B cell (primary cell): ENCODE data around the gene PLCB1. TPM values are rescaled to one million over a fixed set of nuclear protein-coding genes. Genes with fewer than 3 reads are reported as not detected.

Source experiments
- ATAC-seq: fragments of 200-7000 bp; cut with Tn5 transposase; one replicate; pipeline ENCODE4 v1.10.0; 2021; ENCODE audit warnings: low read depth, mild to moderate bottlenecking, moderate number of reproducible peaks, moderate library complexity
- CTCF ChIA-PET: fragments of 350-600 bp; sonication (Branson Sonifier 250); formaldehyde crosslinking; loops from one replicate; lab custom pipeline; 2021; ENCODE audit warnings: antibody characterized with exemption, inconsistent platforms; lab: Charles Lee
- POLR2A ChIA-PET: fragments of 350-600 bp; sonication (Branson Sonifier 250); formaldehyde crosslinking; loops from one replicate; lab custom pipeline; 2021; ENCODE audit warnings: antibody characterized with exemption; lab: Charles Lee
- DNase-seq: peaks from one replicate; pipeline ENCODE4 v3.0.0; 2013
- H2AFZ ChIP-seq: 2 replicates; pipeline ENCODE4 v1.6.1; 2012; ENCODE audit warnings: mild to moderate bottlenecking, low read depth, low read length; ENCODE audit not compliant: insufficient read depth, poor library complexity, severe bottlenecking
- H3K27ac ChIP-seq, 2 donors: 1 replicate in 1 of 2; 2 replicates in 1 of 2; pipeline ENCODE4 v1.5.1; 2012 to 2013; ENCODE audit warnings: low read length in 2 of 2, mild to moderate bottlenecking in 2 of 2, moderate library complexity in 1 of 2
- H3K27me3 ChIP-seq, 4 experiments: fragments of 200-600 bp in 1 of 4; sonication (generic) in 1 of 4; replicated peaks in 1 of 4; 1 replicate in 2 of 4; 2 replicates in 2 of 4; pipeline versions ENCODE4 v1.6.1 to v1.7.0; 2013 to 2016; ENCODE audit warnings: low read length in 3 of 4, mild to moderate bottlenecking in 2 of 4, mixed read lengths in 1 of 4, moderate library complexity in 1 of 4; ENCODE audit not compliant: insufficient read depth in 4 of 4, control insufficient read depth in 3 of 4; ENCODE audit errors: control extremely low read depth in 1 of 4
- H3K36me3 ChIP-seq, 2 experiments: replicated peaks in 1 of 2; 1 replicate in 1 of 2; 2 replicates in 1 of 2; pipeline versions ENCODE4 v1.6.1 to v1.7.1; 2013; ENCODE audit warnings: low read length in 1 of 2; ENCODE audit not compliant: insufficient read depth in 2 of 2, control insufficient read depth in 1 of 2; ENCODE audit errors: control extremely low read depth in 1 of 2, extremely low read depth in 1 of 2
- H3K4me1 ChIP-seq, 2 donors: fragments of 200-600 bp in 1 of 2; sonication (generic) in 1 of 2; 1 replicate in 1 of 2; 2 replicates in 1 of 2; pipeline versions ENCODE4 v1.5.1 to v1.6.1; 2013 to 2017; ENCODE audit warnings: low read length in 2 of 2; ENCODE audit not compliant: control insufficient read depth in 2 of 2, insufficient read depth in 2 of 2
- H3K4me2 ChIP-seq: replicated peaks from 2 replicates; pipeline ENCODE3; 2012; ENCODE audit warnings: mild to moderate bottlenecking, low read depth, low read length; ENCODE audit not compliant: poor library complexity, severe bottlenecking
- H3K4me3 ChIP-seq, 5 experiments: fragments of 200-600 bp in 1 of 5; sonication (generic) in 1 of 5; 1 replicate in 3 of 5; 2 replicates in 2 of 5; pipeline versions ENCODE4 v1.5.1 to v1.7.0; 2011 to 2016; ENCODE audit warnings: low read length in 4 of 5, mild to moderate bottlenecking in 4 of 5, low read depth in 2 of 5, control low read depth in 1 of 5, moderate library complexity in 1 of 5; ENCODE audit not compliant: insufficient read depth in 1 of 5; ENCODE audit errors: control extremely low read depth in 1 of 5, extremely low read depth in 1 of 5
- H3K79me2 ChIP-seq: fragments of 200-600 bp; sonication (generic); one replicate; pipeline ENCODE4 v1.6.0; 2016; ENCODE audit warnings: low read length; ENCODE audit not compliant: control insufficient read depth, insufficient read depth
- H3K9ac ChIP-seq: fragments of 200-600 bp; sonication (generic); 2 replicates; pipeline ENCODE4 v1.6.1; 2017; ENCODE audit warnings: mild to moderate bottlenecking, low read length, moderate library complexity
- H3K9me3 ChIP-seq, 3 donors: one replicate each; pipeline versions ENCODE4 v1.6.1 to v1.7.1; 2013; ENCODE audit warnings: low read length in 2 of 3; ENCODE audit not compliant: control insufficient read depth in 2 of 3, insufficient read depth in 1 of 3; ENCODE audit errors: control extremely low read depth in 1 of 3
- H4K20me1 ChIP-seq: 2 replicates; pipeline ENCODE4 v1.6.0; 2012; ENCODE audit warnings: mild to moderate bottlenecking, low read length; ENCODE audit not compliant: insufficient read depth, control insufficient read depth, poor library complexity, severe bottlenecking
- H3K27ac Mint-ChIP-seq: one replicate; pipeline ENCODE4 v1.8.0; 2021; ENCODE audit warnings: mixed read lengths
- H3K27me3 Mint-ChIP-seq: one replicate; pipeline ENCODE4 v1.8.0; 2021; ENCODE audit warnings: mixed read lengths
- H3K4me1 Mint-ChIP-seq: one replicate; pipeline ENCODE4 v1.8.0; 2021; ENCODE audit warnings: mixed read lengths
- H3K4me3 Mint-ChIP-seq: one replicate; pipeline ENCODE4 v1.8.0; 2021; ENCODE audit warnings: mixed read lengths
- H3K9me3 Mint-ChIP-seq: one replicate; pipeline ENCODE4 v1.8.0; 2022; ENCODE audit warnings: mixed read lengths; ENCODE audit not compliant: insufficient read depth
- CTCF ChIP-seq: fragments of 200-600 bp; IDR thresholded peaks from one replicate; pipeline ENCODE4 v1.8.0; 2022; ENCODE audit warnings: antibody characterized with exemption, mild to moderate bottlenecking
- EZH2 ChIP-seq: IDR thresholded peaks from 2 replicates; pipeline ENCODE4 v1.6.1; 2012; ENCODE audit warnings: borderline replicate concordance, low read depth, mild to moderate bottlenecking, moderate library complexity, low read length; ENCODE audit not compliant: insufficient read depth, poor library complexity, severe bottlenecking
- WGBS: methylation state at CpG from one replicate; pipeline ENCODE4 v1.1.5; 2013; ENCODE audit warnings: missing lambda C conversion rate; ENCODE audit not compliant: insufficient coverage; 5-methylcytosine and 5-hydroxymethylcytosine counted together
- intact Hi-C: fragments of 100-400 bp; cut with micrococcal nuclease; formaldehyde crosslinking; loops from one replicate; pipeline ENCODE4 v1.10.0; 2022
- polyA plus RNA-seq: library from polyadenylated mRNA; depleted of rRNA; stranded (reverse); fragments of >200 nt; gene quantifications from 2 replicates; pipeline ENCODE4 v1.2.3, GENCODE V29; 2012
- total RNA-seq, 2 donors: library from RNA; stranded (reverse); fragments of 120-200 nt in 1 of 2; gene quantifications; 1 replicate in 1 of 2; 2 replicates in 1 of 2; pipeline versions ENCODE4 v1.2.3 to v1.2.4, GENCODE V29; 2013 to 2022

The PLCB1 gene
- total and polyA plus RNA-seq, 2 donors (not counting 1 experiment from before 2014, with no cell fraction given): 0.18 to 0.47 TPM

GRCh38 chr20:8365634-8366033 is 233.6 kb downstream of the PLCB1 start:
- H3K36me3 ChIP-seq: no peaks in the 10 kb centered on the region
- Mint-ChIP-seq H3K4me3 (no peak overlapping the region), H3K27ac (no peak overlapping the region), H3K4me1 (peaks cover 5% of the 10 kb centered on the region), H3K9me3 (no peaks in the 10 kb centered on the region), H3K27me3 (peaks cover 5% of the 10 kb centered on the region)
- H3K27ac ChIP-seq: no peak overlapping the region
- no peak overlapping the region for H3K4me3 ChIP-seq
- POLR2A ChIA-PET: no interaction called here
- H3K79me2 ChIP-seq: no peaks in the 10 kb centered on the region
- H3K4me1 ChIP-seq: no peaks in the 10 kb centered on the region
- no peaks in the 10 kb centered on the region for H4K20me1 ChIP-seq
- H3K9ac ChIP-seq: no peak overlapping the region
- H3K9me3 ChIP-seq: no peaks in the 10 kb centered on the region
- no peak overlapping the region for H3K4me2 ChIP-seq
- DNase-seq: no peak
- no peaks in the 10 kb centered on the region for H3K27me3 ChIP-seq
- intact Hi-C loops: no loop called here
- TF ChIP-seq CTCF (no peak), EZH2 (no peak)
- CTCF ChIA-PET: no interaction called here
- no peak overlapping the region for H2AFZ ChIP-seq
- no peak for ATAC-seq

GRCh38 chr20:8366303-8366923 is 234.3 kb downstream of the PLCB1 start:
- H3K9me3 Mint-ChIP-seq: no peaks in the 10 kb centered on the region
- no peaks in the 10 kb centered on the region for H3K9me3 ChIP-seq
- ChIA-PET CTCF (no interaction called here), POLR2A (no interaction called here)
- no peaks in the 10 kb centered on the region for H3K79me2 ChIP-seq
- WGBS: no CpG with 5 or more reads among the region's 5 CpGs
- ATAC-seq: no peak
- H3K4me1 ChIP-seq: no peaks in the 10 kb centered on the region
- H3K27me3 ChIP-seq: no peaks in the 10 kb centered on the region
- peaks cover 5% of the 10 kb centered on the region for H3K4me1 Mint-ChIP-seq
- H3K27me3 Mint-ChIP-seq: peaks cover 10% of the 10 kb centered on the region
- no peak overlapping the region for H3K4me2 ChIP-seq
- no peaks in the 10 kb centered on the region for H4K20me1 ChIP-seq
- no peak overlapping the region for H3K27ac Mint-ChIP-seq
- DNase-seq: no peak
- TF ChIP-seq CTCF (no peak), EZH2 (no peak)
- no peaks in the 10 kb centered on the region for H3K36me3 ChIP-seq
- H3K27ac ChIP-seq: no peak overlapping the region
- intact Hi-C loops: no loop called here
- H2AFZ ChIP-seq: no peak overlapping the region
- no peak overlapping the region for H3K4me3 Mint-ChIP-seq
- H3K9ac ChIP-seq: no peak overlapping the region
- H3K4me3 ChIP-seq: no peak overlapping the region
